Measurements from ENCODE around the gene MPZL2. TPM values are rescaled to one million over a fixed set of nuclear protein-coding genes. Genes with fewer than 3 reads are reported as not detected.
A peak's percentile ranks its signal among the peaks of the same experiment; 100 is the strongest.

MPZL2 gene
- total and polyA plus RNA-seq, 2 of the 13 experiments (the other 11 are each of a cell fraction or from before 2014, with no cell fraction given), result 27.9 to 53.7 TPM

DNA sequence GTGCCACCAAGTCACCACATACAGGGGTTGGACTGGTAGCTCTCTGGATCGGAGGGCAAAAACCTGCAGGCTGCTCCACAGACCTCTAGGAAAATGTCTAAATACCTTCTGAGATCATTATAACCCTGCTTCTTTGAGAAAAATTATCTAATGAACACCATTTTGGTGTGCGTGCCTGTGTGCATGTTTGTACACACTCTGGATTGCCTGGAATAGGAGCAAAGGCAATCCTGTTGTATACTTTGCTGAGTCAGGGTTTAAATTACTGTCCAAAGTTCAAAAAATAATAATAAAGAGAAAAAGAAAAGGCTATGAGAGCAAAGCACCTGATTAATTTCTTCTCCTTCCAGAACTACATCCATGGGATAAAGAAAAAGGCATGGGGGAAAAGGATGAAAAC lies 50.3 kb downstream of the MPZL2 start (continued):
- TF ChIP-seq NFE2L2 (IDR thresholded peaks at IDR 0.05; ENCODE audit: low read length) (peak; percentile 69; the same call in 1 of the 2 replicates), MED1 (CRISPR knock-in tag; IDR thresholded peaks at IDR 0.05) (peak; percentile 89), ZNF225 (CRISPR knock-in tag; IDR thresholded peaks at IDR 0.05) (no peak), MAFF (IDR thresholded peaks at IDR 0.05; ENCODE audit: low read depth, low read length) (peak; percentile 99), BCL6 (CRISPR knock-in tag; IDR thresholded peaks at IDR 0.05) (0 out of 2 replicates have a peak, but pooled peaks have one; percentile 39), SOX5 (CRISPR knock-in tag; IDR thresholded peaks at IDR 0.05; ENCODE audit: borderline replicate concordance) (peak; percentile 46; the same call in 1 of the 2 replicates), ZFX (CRISPR knock-in tag; IDR thresholded peaks at IDR 0.05; ENCODE audit: low read depth) (no peak), EP300 (IDR thresholded peaks at IDR 0.05; ENCODE audit: low read depth in 2 of 2, low read length in 2 of 2) (peak in 1 of 2 experiments; percentile 74; a peak in 1 of 4 replicates), EP300 (CRISPR knock-in tag; IDR thresholded peaks at IDR 0.05; ENCODE audit: borderline replicate concordance) (no peak), BRD4 (CRISPR knock-in tag; IDR thresholded peaks at IDR 0.05) (0 out of 2 replicates have a peak, but pooled peaks have one; percentile 38), KDM6A (CRISPR knock-in tag; IDR thresholded peaks at IDR 0.05; ENCODE audit: low read depth) (no peak), FOXP1 (IDR thresholded peaks at IDR 0.05) (no peak), FOXP1 (CRISPR knock-in tag; IDR thresholded peaks at IDR 0.05) (peak; percentile 51; the same call in 1 of the 2 replicates), NCOR1 (IDR thresholded peaks at IDR 0.05; ENCODE audit: borderline replicate concordance, low read length) (peak; percentile 60; the same call in 1 of the 2 replicates), ZNF891 (CRISPR knock-in tag; IDR thresholded peaks at IDR 0.05) (no peak), ARID5B (CRISPR knock-in tag; IDR thresholded peaks at IDR 0.05) (peak; percentile 50; the same call in 1 of the 2 replicates), RXRB (CRISPR knock-in tag; IDR thresholded peaks at IDR 0.05; ENCODE audit: borderline replicate concordance) (peak; percentile 49; the same call in 1 of the 2 replicates), SAP130 (CRISPR knock-in tag; IDR thresholded peaks at IDR 0.05; ENCODE audit: low read depth) (0 out of 2 replicates have a peak, but pooled peaks have one; percentile 29)
- TF ChIP-seq, protein P1, sequence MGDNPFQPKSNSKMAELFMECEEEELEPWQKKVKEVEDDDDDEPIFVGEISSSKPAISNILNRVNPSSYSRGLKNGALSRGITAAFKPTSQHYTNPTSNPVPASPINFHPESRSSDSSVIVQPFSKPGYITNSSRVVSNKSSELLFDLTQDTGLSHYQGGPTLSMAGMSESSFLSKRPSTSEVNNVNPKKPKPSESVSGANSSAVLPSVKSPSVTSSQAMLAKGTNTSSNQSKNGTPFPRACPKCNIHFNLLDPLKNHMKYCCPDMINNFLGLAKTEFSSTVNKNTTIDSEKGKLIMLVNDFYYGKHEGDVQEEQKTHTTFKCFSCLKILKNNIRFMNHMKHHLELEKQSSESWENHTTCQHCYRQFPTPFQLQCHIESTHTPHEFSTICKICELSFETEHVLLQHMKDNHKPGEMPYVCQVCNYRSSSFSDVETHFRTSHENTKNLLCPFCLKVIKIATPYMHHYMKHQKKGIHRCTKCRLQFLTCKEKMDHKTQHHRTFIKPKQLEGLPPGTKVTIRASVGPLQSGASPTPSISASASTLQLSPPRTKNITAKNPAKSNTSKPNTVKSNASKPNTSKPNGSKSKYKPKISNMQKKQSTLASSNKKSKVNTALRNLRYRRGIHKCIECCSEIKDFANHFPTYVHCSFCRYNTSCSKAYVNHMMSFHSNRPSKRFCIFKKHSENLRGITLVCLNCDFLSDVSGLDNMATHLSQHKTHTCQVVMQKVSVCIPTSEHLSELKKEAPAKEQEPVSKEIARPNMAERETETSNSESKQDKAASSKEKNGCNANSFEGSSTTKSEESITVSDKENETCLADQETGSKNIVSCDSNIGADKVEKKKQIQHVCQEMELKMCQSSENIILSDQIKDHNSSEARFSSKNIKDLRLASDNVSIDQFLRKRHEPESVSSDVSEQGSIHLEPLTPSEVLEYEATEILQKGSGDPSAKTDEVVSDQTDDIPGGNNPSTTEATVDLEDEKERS (CRISPR knock-in tag; IDR thresholded peaks at IDR 0.05), result no peak
- TF ChIP-seq, protein P2, sequence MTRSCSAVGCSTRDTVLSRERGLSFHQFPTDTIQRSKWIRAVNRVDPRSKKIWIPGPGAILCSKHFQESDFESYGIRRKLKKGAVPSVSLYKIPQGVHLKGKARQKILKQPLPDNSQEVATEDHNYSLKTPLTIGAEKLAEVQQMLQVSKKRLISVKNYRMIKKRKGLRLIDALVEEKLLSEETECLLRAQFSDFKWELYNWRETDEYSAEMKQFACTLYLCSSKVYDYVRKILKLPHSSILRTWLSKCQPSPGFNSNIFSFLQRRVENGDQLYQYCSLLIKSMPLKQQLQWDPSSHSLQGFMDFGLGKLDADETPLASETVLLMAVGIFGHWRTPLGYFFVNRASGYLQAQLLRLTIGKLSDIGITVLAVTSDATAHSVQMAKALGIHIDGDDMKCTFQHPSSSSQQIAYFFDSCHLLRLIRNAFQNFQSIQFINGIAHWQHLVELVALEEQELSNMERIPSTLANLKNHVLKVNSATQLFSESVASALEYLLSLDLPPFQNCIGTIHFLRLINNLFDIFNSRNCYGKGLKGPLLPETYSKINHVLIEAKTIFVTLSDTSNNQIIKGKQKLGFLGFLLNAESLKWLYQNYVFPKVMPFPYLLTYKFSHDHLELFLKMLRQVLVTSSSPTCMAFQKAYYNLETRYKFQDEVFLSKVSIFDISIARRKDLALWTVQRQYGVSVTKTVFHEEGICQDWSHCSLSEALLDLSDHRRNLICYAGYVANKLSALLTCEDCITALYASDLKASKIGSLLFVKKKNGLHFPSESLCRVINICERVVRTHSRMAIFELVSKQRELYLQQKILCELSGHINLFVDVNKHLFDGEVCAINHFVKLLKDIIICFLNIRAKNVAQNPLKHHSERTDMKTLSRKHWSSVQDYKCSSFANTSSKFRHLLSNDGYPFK (CRISPR knock-in tag; IDR thresholded peaks at IDR 0.05; ENCODE audit: borderline replicate concordance), result no peak
